Middle frontal gyrus (tissue), 1 donor: ENCODE data around the gene SMARCD3.

Source experiments
- DNase-seq: peaks from one replicate; pipeline ENCODE4 v3.0.0-alpha.2; 2015; ENCODE audit warnings: low spot score; ENCODE audit errors: extremely low spot score

SMARCD3 gene

GRCh38 chr7:151249034-151249731 is 689 bp upstream of the SMARCD3 start:
- DNase-seq: no peak

GRCh38 chr7:151247611-151248345 is 716 bp downstream of the SMARCD3 start:
- no peak for DNase-seq

GRCh38 chr7:151246851-151247580 is 1.5 kb downstream of the SMARCD3 start:
- DNase-seq: no peak

- DNase-seq: no peak
Measured at GRCh38 chr7:151246102-151246850, 2.2 kb downstream of the SMARCD3 start.

- DNase-seq: no peak
Measured at GRCh38 chr7:151245360-151246101, 3.0 kb downstream of the SMARCD3 start.

- DNase-seq: no peak
Measured at GRCh38 chr7:151244841-151245346, 3.6 kb downstream of the SMARCD3 start.

GRCh38 chr7:151244196-151244840 is 4.2 kb downstream of the SMARCD3 start:
- no peak for DNase-seq

GRCh38 chr7:151243408-151244195 is 4.9 kb downstream of the SMARCD3 start:
- DNase-seq: no peak

GRCh38 chr7:151243045-151243349 is 5.5 kb downstream of the SMARCD3 start:
- no peak for DNase-seq

- DNase-seq: no peak
Measured at GRCh38 chr7:151242159-151243044, 6.1 kb downstream of the SMARCD3 start.

- no peak for DNase-seq
Measured at GRCh38 chr7:151241755-151242096, 6.8 kb downstream of the SMARCD3 start.

GRCh38 chr7:151240942-151241754 is 7.3 kb downstream of the SMARCD3 start:
- no peak for DNase-seq

GRCh38 chr7:151240536-151240935 is 8.0 kb downstream of the SMARCD3 start:
- no peak for DNase-seq

GRCh38 chr7:151239837-151240459 is 8.5 kb downstream of the SMARCD3 start:
- DNase-seq: no peak

GRCh38 chr7:151238924-151239836 is 9.3 kb downstream of the SMARCD3 start:
- no peak for DNase-seq

- DNase-seq: no peak
Measured at GRCh38 chr7:151238190-151238810, 10.2 kb downstream of the SMARCD3 start.
